DMS 273 (cell line): ENCODE data around the gene NFATC2IP.
"Not testable (repeated sequence)": the region's sequence is repeated elsewhere in the genome, so short reads cannot be mapped to it uniquely, and the experiment has no call there.

ENCODE experiments used
- DNase-seq: peaks from one replicate; lab custom pipeline; 2025; ENCODE audit not compliant: unreplicated experiment; lab: John Stamatoyannopoulos, UW

The NFATC2IP gene

DNA sequence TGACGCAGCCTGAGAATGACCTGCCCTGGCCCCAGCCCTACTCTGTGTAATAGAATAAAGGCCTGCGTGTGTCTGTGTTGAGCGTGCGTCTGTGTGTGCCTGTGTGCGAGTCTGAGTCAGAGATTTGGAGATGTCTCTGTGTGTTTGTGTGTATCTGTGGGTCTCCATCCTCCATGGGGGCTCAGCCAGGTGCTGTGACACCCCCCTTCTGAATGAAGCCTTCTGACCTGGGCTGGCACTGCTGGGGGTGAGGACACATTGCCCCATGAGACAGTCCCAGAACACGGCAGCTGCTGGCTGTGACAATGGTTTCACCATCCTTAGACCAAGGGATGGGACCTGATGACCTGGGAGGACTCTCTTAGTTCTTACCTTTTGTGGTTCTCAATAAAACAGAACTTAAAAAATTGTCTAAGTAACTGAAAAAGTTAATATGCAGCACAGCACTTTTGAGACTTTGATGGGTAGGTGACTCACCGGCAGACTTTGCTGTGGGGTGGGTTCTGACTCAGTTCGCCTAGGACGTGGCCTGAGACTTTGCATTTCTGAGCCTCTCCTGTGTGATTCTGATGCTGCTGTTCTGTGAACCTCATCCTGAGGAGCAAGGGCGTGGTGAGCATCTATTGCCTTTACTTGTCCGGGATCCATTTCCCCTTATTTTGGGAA, 39.8 kb downstream of the NFATC2IP start:
- DNase-seq = no peak

DNA sequence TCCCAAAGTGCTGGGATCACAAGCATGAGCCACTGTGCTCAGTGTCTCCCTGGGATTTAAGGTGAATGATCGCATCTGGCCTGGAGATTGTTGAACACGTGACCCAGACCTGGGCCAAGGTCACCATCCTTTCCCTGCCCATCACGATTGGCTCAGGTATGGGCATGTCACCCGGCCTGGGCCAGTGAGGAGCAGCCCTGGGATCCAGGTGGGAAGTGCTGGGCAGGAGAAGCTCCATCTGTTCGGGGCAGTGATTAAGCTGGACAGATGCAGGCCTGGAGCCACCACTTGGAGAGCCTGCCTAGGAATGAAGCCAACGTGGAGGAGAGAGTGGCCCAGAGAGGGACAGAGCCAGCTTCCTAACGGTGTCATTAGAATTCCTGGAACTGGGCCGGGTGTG, 41.0 kb downstream of the NFATC2IP start:
- DNase-seq = peak; percentile 33

DNA sequence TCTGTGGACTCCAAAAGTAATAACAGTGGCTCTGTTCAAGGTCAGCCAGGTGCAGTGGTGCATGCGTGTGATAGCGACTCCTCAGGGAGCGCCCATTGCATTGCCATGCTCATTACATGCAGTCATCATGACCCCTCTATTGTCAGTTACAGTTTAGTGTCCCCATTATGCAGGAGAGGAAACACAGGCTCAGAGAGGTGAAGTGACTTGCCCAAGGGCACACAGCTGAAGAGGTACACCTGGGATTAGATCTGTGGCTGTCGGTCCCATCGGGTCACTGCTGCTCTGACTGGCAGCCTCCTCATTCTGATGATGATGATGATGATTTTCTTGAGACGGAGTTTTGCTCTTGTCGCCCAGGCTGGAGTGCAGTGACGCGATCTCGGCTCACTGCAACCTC, 41.8 kb downstream of the NFATC2IP start:
- no peak for DNase-seq

DNA sequence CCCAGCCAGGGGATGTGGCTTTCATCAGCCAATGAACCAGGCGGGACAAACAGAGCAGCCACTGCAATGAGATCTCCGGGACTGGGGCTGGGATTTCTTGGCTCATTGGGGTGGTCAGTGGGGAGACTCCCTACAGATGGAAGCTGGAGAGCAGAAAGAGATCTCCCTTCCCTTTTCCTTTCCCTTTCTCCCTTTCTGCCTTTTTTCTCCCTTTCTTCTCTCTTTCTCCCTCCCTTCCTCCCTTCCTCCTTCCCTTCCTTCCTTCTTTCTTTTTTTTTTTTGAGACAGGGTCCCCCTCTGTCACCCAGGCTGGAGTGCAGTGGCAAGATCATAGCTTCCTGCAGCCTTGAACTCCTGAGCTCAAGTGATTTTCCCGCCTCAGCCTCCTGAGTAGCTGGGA, 48.1 kb downstream of the NFATC2IP start:
- no peak for DNase-seq

DNA sequence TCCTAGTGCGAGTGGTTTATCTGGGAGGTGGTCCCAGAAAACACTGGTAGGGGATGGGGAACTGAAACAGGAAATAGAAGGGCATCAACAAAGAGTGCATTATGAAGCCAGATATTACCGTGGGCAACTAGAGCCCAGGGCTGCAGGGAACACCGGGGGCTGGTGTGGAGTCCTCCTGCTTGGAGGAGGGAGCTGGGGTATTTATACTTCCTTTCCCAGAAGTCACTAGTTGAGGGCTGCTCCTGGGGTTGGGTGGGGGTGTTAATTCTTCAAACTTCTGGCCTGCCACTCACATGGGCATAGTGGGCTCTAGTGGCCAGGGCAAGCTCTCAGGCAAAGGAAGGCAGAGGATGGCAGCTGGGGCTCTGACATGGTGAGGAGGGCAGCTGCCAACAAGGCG, 48.8 kb downstream of the NFATC2IP start:
- DNase-seq = no peak

DNA sequence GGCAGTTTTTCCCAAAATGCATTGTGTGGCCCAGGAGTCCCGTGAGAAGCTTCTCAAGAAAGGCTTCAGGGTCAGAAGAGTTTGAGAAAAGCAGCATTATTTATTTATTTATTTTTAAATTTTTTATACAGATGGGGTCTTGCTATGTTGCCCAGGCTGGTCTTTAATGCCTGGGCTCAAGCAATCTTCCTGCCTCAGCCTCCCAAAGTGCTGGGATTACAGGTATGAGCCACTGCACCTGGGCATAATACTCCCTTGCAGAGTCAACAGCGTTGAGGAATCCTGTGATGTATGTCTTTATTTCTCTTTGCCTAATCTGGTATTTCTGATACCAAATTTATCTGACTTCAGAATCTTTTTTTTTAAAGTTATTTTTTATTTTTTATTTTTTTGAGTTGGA, 49.3 kb downstream of the NFATC2IP start:
- DNase-seq = no peak

DNA sequence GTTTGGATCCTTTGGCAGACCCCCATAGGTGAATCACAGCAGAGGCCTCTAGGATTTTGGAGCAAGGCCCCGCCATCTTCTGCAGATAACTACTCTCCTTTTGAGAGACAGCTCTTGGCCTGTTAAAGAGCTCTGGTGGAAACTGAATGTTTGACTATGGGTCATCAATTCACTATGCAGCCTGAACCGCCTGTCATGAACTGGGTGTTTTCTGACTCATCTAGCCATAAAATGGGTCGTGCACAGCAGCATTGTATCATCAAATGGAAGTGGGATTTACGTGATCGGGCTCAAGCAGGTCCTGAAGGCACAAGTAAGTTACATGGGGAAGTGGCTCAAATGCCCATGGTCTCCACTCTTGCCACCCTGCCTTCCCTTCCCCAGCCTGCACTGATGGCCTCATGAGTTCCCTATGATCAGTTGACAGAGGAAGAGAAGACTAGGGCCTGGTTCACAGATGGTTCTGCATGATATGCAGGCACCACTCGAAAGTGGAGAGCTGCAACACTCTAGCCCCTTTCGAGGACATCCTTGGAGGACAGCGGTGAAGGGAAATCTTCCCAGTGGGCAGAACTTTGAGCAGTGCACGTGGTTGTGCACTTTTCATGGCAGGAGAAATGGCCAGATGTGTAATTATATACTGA, 53.9 kb downstream of the NFATC2IP start:
- not testable (repeated sequence) for DNase-seq

DNA sequence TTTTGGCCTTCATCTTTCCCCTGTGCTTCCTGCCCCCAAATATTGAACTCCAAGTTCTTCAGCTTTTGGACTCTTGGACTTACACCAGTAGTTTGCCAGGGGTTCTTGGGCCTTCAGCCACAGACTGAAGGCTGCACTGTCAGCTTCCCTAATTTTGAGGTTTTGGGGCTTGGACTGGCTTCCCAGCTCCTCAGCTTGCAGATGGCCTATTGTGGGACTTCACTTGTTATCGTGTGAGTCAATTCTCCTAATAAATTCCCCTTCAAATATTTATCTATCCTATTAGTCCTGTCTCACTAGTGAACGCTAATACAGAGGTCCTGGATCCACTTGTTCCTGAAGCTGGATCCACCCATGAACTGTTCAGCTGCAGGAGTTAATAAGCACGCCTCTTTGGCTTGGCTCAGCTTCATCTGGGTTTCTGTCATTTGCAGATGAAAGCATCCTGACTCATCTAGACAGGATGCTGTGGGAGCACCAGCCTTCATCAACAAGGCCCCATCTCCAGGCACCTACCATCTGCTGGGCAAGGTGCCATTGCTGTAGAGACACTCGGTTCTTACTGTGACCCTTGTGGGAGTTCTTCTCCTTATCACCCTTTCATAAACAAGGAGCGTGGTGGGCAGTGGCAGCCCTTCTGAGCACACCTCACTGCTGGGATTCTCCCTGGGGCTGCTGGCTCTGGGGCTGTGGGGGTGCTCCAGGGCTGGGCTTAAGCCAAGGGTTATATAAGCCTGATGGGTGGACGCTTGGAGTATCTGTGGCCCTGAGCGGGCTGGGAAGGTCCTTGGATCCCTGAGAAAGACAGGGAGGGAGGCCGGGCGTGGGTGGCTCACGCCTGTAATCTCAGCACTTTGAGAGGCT, 57.2 kb downstream of the NFATC2IP start:
- DNase-seq = no peak

DNA sequence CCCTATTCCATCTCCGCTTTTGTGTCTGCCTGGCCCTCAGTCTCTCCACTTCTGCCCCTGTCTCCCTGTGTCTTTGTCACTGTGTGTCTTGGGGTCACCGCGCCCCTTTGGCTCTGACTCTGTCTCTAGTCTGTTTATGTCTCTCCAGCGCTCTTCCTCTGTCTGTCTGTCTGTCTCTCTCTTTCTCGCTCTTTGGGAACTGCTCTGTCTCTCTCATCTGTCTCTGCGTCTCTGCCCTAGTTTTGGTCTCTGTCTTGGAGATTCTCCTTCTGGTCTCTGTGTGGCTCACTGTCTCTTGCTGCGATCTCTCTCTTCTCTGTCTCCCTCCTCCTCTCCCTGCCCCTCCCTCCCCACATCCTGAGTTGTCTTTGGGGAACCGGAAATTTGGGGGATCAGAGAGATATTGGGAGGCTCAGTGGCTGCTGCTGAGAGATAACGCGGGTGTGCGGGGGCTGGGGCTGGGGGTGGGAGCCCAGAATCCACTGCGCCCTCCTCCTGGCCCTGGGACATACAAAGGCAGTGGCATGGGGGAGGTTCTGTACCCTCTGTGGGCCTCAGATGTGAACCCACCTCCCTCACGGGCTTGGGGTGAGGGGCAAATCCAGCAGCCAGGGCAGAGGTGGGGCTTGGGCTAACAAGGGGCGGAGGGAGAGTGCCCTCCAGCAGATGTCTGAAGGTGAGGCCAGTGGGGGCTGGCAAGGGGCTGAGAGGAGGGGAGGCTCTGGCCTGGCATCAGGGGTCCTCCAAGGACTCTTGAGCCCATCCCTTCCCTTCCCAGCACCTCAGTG, 58.5 kb downstream of the NFATC2IP start:
- no peak for DNase-seq

DNA sequence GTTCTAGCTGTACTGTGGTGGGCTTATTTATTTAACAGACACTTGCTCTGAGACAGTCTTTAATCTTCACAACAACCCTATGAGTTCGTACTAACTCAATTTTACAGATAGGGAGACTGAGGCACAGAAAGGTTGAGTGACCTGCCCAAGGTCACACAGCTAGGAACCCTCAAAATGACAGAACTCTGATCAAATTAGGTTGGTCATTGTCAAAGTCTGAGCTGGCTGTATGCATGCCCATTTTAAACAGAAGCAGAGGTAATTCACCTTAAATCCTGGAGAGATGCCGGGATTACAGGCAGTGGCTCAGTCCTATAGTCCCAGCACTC, 59.1 kb downstream of the NFATC2IP start:
- no peak for DNase-seq

DNA sequence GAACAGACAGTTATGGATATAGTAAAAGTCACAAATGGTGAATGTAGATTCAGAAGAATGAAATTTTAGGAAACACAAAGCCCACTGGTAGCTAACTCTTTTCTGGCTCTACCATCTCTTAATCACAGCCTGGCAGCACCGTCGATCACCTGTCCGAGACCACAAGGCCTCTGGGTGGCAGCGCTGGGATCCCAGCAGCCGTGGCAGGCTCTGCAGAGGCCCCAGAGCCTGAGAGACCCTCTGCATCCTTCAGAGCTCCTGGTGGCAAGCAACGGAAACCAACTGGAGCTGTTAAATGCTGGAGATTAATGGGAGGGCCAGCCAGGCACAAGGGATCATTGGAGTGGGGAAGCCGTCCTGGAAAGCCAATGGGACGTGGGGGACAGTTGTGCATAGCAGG, 60.4 kb downstream of the NFATC2IP start:
- DNase-seq = peak; percentile 42

DNA sequence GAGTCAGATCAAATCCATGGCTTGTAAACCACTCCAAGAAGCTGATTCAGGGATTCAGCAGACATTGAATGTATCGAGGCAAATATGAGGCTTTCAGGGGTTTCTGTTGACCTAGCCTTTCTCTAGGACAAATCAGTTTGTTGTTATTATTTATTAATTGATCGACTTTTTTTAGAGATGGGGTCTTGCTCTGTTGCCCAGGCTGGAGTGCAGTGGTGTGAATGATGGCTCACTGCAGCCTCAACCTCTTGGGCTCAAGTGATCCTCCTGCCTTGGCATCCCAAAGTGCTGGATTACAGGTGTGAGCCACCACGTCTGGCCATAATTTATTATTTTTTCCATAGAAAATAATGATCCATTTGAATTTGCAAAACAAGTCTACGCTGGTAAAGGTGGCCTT, 61.1 kb downstream of the NFATC2IP start:
- DNase-seq = no peak

DNA sequence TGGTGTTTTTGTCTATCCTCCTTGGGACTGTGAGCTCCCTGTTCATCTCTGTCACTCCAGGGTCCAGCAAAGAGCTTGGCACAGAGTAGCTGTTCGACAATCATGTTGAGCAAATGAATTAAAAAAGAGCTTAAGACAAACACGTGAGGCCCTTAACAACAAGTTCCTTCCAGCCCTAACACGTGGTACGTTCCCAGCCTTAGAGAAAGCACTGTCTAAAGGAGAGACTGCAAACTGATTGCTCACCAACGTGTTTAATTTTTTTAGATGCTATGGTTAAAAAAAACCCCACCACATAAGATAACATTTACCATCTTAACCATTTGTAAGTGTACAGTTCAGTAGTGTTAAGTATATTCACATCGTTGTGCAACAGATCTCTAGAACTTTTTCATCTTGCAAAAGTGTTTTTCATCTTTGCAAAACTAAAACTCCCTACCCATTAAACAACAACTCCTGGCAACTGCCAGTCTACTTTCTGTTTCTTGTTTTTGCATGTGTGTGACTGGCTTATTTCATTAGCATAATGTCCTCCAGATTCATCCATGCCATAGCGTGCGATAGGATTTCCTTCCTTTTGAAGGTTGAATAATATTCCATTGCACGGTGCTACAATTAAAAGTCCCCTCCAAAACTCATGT, 62.3 kb downstream of the NFATC2IP start:
- DNase-seq = no peak

DNA sequence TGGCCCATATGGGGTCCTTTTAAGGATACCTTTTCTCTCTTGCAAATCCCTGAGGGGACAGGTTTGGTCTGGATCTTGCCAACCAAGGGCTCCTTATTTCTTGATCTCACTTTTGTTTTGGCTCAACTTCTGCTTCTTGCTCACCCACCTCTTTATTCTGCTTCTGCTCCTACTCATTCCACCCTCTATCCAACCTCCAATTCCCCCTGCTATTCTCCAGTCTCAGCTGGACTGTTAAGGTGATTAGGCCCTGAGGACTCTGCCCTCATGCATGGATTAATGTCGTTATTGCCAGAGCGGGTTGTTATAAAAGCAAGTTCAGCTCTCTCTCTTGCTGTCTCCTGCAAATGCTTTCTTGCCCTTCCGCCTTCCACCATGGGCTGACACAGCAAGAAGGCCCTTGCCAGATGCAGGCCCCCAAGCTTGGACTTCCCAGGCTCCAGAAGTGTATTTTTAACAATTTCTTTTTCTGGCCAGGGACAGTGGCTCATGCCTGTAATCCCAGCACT, 63.9 kb downstream of the NFATC2IP start:
- DNase-seq = no peak
